SU-DHL-6 (cell line): ENCODE results near the gene TNNC1.

ENCODE experiments used
- H2AFZ ChIP-seq: fragments of 200-600 bp; sonication (generic); 2 replicates; pipeline ENCODE4 v1.6.1; 2014; ENCODE audit warnings: low read depth, mild to moderate bottlenecking, moderate library complexity, mixed read lengths, antibody characterized with exemption, low read length; ENCODE audit not compliant: severe bottlenecking
- H3F3A ChIP-seq: fragments of 200-600 bp; shearing (Covaris generic); 2 replicates; pipeline ENCODE4 v1.6.0; 2016; ENCODE audit warnings: antibody characterized with exemption, mild to moderate bottlenecking; ENCODE audit not compliant: insufficient read depth
- H3K27ac ChIP-seq: fragments of 200-600 bp; sonication (generic); 2 replicates; pipeline ENCODE4 v1.5.1; 2016; ENCODE audit warnings: low read depth, mild to moderate bottlenecking, low read length, moderate library complexity, mixed read lengths
- H3K27me3 ChIP-seq: fragments of 200-600 bp; sonication (generic), shearing (Covaris generic); 2 replicates; pipeline ENCODE4 v1.6.0; 2014; ENCODE audit warnings: mild to moderate bottlenecking, low read length
- H3K36me3 ChIP-seq: fragments of 200-600 bp; sonication (generic); 2 replicates; pipeline ENCODE4 v1.6.1; 2014; ENCODE audit warnings: mild to moderate bottlenecking, low read length, mixed read lengths
- H3K4me2 ChIP-seq: fragments of 300-600, 200-600 bp; shearing (Covaris generic), sonication (generic); 2 replicates; pipeline ENCODE4 v1.6.0; 2014; ENCODE audit warnings: low read length, low read depth, mild to moderate bottlenecking; ENCODE audit not compliant: poor library complexity, severe bottlenecking
- H3K4me3 ChIP-seq: fragments of 200-600 bp; sonication (generic); 2 replicates; pipeline ENCODE4 v1.5.1; 2014; ENCODE audit warnings: antibody characterized with exemption, low read length, mild to moderate bottlenecking, mixed read lengths; ENCODE audit not compliant: insufficient read depth, poor library complexity, severe bottlenecking
- H3K79me2 ChIP-seq: fragments of 200-600 bp; sonication (generic); 2 replicates; pipeline ENCODE4 v1.6.1; 2014; ENCODE audit warnings: mild to moderate bottlenecking, low read length, moderate library complexity; ENCODE audit not compliant: insufficient read depth
- H3K9ac ChIP-seq: fragments of 200-600 bp; sonication (generic); 2 replicates; pipeline ENCODE4 v1.7.0; 2014; ENCODE audit warnings: mild to moderate bottlenecking, low read length
- H3K9me2 ChIP-seq: fragments of 200-600 bp; sonication (generic); replicated peaks from 2 replicates; pipeline ENCODE4 v1.6.1; 2014; ENCODE audit warnings: low read length; ENCODE audit not compliant: insufficient read depth
- H3K9me3 ChIP-seq: fragments of 200-600 bp; sonication (generic); 2 replicates; pipeline ENCODE4 v1.6.1; 2014; ENCODE audit warnings: low read length, mixed read lengths; ENCODE audit not compliant: insufficient read depth
- H4K20me1 ChIP-seq: fragments of 200-600 bp; sonication (generic); 2 replicates; pipeline ENCODE4 v1.6.1; 2014; ENCODE audit warnings: low read depth, mild to moderate bottlenecking, antibody characterized with exemption, low read length, moderate library complexity, mixed read lengths
- EZH2phosphoT487 ChIP-seq: fragments of 200-600 bp; sonication (generic), shearing (Covaris generic); conservative IDR thresholded peaks from 2 replicates; pipeline ENCODE4 v1.6.1; 2018; ENCODE audit warnings: mild to moderate bottlenecking, antibody characterized with exemption, low read length, moderate library complexity, mixed read lengths
- TF ChIP-seq, protein P1 (sequence below): fragments of 200-600 bp; sonication (generic); IDR thresholded peaks from one replicate; pipeline ENCODE4 v1.5.1; 2017; ENCODE audit warnings: antibody characterized with exemption, mild to moderate bottlenecking, low read length, moderate library complexity; ENCODE audit not compliant: insufficient read depth, poor library complexity, severe bottlenecking

TNNC1 gene

DNA sequence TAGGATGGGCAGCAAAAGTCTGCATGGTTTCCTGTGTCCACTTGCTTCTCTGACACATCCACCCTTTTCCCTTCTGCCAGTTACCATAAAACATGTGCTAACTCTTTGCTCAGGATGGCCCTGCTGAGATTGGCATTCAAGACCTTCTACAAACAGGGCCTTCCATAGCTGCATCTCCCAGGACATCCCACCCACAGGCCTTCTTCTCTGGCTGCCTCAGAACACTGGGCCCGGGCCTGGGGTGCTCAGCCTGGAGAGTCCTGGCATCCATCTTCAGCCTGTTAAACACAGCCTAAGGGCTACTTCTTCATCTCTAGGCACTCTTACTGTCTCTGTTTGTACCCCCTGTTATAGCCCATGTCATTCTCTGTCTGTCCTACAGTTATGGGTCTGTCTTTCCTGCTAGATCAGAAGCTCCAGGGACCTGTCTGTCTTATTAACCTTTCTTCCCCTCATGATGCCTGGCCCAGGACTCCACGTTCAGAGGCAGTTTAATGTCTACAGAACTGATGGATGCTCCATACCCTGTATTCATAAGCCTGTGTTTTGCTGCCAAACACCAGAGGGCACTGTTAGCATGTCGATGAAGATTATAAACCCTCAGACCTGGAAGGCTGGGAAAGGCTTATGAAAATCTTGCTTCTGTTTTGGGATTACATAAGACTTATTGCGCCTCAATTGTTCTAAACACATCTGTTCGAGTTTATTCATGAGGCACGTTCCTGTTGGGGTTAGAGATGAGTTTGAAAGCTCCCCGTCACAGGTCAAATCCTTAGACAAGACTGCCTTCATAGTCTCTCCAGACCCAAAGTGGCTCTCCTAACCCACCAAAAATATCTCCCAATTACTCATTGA, 25.5 kb downstream of the TNNC1 start:
- Histone ChIP-seq H3K79me2 (no peaks in the 10 kb centered on the region), H3K9me3 (no peaks in the 10 kb centered on the region), H3K9me2 (no peaks in the 10 kb centered on the region), H4K20me1 (no peaks in the 10 kb centered on the region), H3K36me3 (no peaks in the 10 kb centered on the region), H3K4me2 (no peak overlapping the region), H2AFZ (no peak overlapping the region), H3K27me3 (no peaks in the 10 kb centered on the region), H3K27ac (no peak overlapping the region), H3F3A (no peaks in the 10 kb centered on the region; the same call in 1 of the 2 replicates), H3K4me3 (no peak overlapping the region), H3K9ac (no peak overlapping the region)
- TF ChIP-seq, protein P1, sequence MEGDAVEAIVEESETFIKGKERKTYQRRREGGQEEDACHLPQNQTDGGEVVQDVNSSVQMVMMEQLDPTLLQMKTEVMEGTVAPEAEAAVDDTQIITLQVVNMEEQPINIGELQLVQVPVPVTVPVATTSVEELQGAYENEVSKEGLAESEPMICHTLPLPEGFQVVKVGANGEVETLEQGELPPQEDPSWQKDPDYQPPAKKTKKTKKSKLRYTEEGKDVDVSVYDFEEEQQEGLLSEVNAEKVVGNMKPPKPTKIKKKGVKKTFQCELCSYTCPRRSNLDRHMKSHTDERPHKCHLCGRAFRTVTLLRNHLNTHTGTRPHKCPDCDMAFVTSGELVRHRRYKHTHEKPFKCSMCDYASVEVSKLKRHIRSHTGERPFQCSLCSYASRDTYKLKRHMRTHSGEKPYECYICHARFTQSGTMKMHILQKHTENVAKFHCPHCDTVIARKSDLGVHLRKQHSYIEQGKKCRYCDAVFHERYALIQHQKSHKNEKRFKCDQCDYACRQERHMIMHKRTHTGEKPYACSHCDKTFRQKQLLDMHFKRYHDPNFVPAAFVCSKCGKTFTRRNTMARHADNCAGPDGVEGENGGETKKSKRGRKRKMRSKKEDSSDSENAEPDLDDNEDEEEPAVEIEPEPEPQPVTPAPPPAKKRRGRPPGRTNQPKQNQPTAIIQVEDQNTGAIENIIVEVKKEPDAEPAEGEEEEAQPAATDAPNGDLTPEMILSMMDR, result peak; percentile 90
- no peak for TF ChIP-seq EZH2phosphoT487

DNA sequence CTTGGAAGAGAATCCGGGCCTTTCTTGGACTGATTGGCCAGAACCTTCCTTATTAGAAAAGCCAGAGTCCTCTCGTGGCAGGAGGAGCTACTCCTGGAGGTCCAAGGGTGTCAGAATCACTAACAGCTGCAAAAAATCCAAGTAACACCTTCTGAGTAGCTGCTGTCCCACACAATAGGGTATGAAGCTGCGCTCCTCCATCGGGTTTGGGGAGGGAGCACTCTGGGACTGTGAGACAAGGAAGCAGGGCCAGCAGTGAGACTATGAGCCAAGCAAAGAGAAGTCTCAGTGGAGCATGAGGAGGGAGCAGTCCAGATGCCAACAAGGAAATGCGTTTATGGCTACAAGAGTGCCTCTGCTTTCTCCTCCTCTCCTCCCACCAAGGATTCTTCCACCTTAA, 30.7 kb downstream of the TNNC1 start:
- Histone ChIP-seq H3K9ac (no peak overlapping the region), H3K4me2 (no peak overlapping the region), H3K9me3 (no peaks in the 10 kb centered on the region), H3K27me3 (no peaks in the 10 kb centered on the region), H3K9me2 (no peaks in the 10 kb centered on the region), H2AFZ (no peak overlapping the region), H3K79me2 (no peaks in the 10 kb centered on the region), H4K20me1 (no peaks in the 10 kb centered on the region), H3K4me3 (no peak overlapping the region), H3F3A (peaks cover under 1% of the 10 kb centered on the region; the same call in 1 of the 2 replicates), H3K36me3 (no peaks in the 10 kb centered on the region), H3K27ac (no peak overlapping the region)
- TF ChIP-seq EZH2phosphoT487, result no peak
- TF ChIP-seq, protein P1, result no peak

GRCh38 chr3:52422669-52423068, 31.2 kb downstream of the TNNC1 start:
- TF ChIP-seq EZH2phosphoT487, result no peak
- TF ChIP-seq, protein P1, result no peak
- Histone ChIP-seq H3K27ac (no peak overlapping the region), H3K4me3 (no peak overlapping the region), H3K9me3 (no peaks in the 10 kb centered on the region), H3K36me3 (no peaks in the 10 kb centered on the region), H3K79me2 (no peaks in the 10 kb centered on the region), H2AFZ (no peak overlapping the region), H3K27me3 (no peaks in the 10 kb centered on the region), H3K9ac (no peak overlapping the region), H3K9me2 (no peaks in the 10 kb centered on the region), H4K20me1 (no peaks in the 10 kb centered on the region), H3K4me2 (no peak overlapping the region), H3F3A (peaks cover 5% of the 10 kb centered on the region; the same call in 1 of the 2 replicates)
